K562 (cell line): Measurements from ENCODE around the gene FAM20B. TPM values are rescaled to one million over a fixed set of nuclear protein-coding genes. Genes with fewer than 3 reads are reported as not detected.
A peak's percentile ranks its signal among the peaks of the same experiment; 100 is the strongest.

Source experiments
- ARID3A ChIP-seq: IDR thresholded peaks from 2 replicates; pipeline ENCODE4 v1.6.1; 2012; ENCODE audit warnings: low read depth, low read length, improper control_type of control experiment, borderline replicate concordance
- CUX1 ChIP-seq: fragments of 200-800 bp; sonication (Bioruptor generic); IDR thresholded peaks from 2 replicates; pipeline ENCODE4 v1.6.1; 2016; ENCODE audit warnings: missing genetic modification characterization, missing compliant biosample characterization
- DLX4 ChIP-seq: fragments of 250-450 bp; sonication (Bioruptor Pico); IDR thresholded peaks from 2 replicates; pipeline ENCODE4 v1.6.1; 2021; ENCODE audit warnings: mild to moderate bottlenecking
- EP400 ChIP-seq: fragments of 450-650 bp; IDR thresholded peaks from 2 replicates; pipeline ENCODE4 v1.6.1; 2017; ENCODE audit warnings: antibody characterized with exemption, mild to moderate bottlenecking, moderate library complexity
- ESRRB ChIP-seq: fragments of 250-450 bp; sonication (Bioruptor Pico); IDR thresholded peaks from 2 replicates; pipeline ENCODE4 v1.5.0; 2020; ENCODE audit warnings: mild to moderate bottlenecking, moderate library complexity, borderline replicate concordance
- ETV6 ChIP-seq, 3 experiments: fragments of 150-350 bp in 1 of 3; sonication (generic) in 1 of 3; formaldehyde crosslinking in 1 of 3; IDR thresholded peaks; 2 replicates each; pipeline versions ENCODE4 v1.6.1 to v1.8.0; 2014 to 2022; ENCODE audit warnings: borderline replicate concordance in 2 of 3, low read depth in 2 of 3, antibody characterized with exemption in 1 of 3, low read length in 1 of 3, mild to moderate bottlenecking in 1 of 3, missing genetic modification reagents in 1 of 3
- KAT2B ChIP-seq: IDR thresholded peaks from one replicate; pipeline ENCODE4 v1.6.1; 2012; ENCODE audit warnings: low read depth, mild to moderate bottlenecking, control low read depth, inconsistent platforms, low read length, moderate library complexity
- KDM1A ChIP-seq, 2 experiments: fragments of 450-650 bp; IDR thresholded peaks; 2 replicates each; pipeline ENCODE4 v1.6.1; 2016; ENCODE audit warnings: mild to moderate bottlenecking in 2 of 2
- MAFG ChIP-seq: fragments of 450-650 bp; conservative IDR thresholded peaks from 2 replicates; pipeline ENCODE4 v1.6.1; 2016; ENCODE audit warnings: missing genetic modification characterization, missing compliant biosample characterization
- NFRKB ChIP-seq: fragments of 450-650 bp; IDR thresholded peaks from 2 replicates; pipeline ENCODE4 v1.6.1; 2016; ENCODE audit warnings: low read depth
- ZC3H8 ChIP-seq: fragments of 450-650 bp; IDR thresholded peaks from 2 replicates; pipeline ENCODE4 v1.6.1; 2017
- ZFP30 ChIP-seq: fragments of 250-450 bp; sonication (Bioruptor Pico); IDR thresholded peaks from 2 replicates; pipeline ENCODE4 v1.8.0; 2022; ENCODE audit warnings: moderate library complexity, mild to moderate bottlenecking, inconsistent platforms, borderline replicate concordance
- ZNF280B ChIP-seq: fragments of 250-450 bp; sonication (Bioruptor Pico); IDR thresholded peaks from 2 replicates; pipeline ENCODE4 v1.5.1; 2021; ENCODE audit warnings: mild to moderate bottlenecking
- polyA plus RNA-seq, 8 experiments: library from polyadenylated mRNA; depleted of rRNA in 4 of 8; stranded (reverse) in 5 of 8; unstranded in 3 of 8; fragments of >200 nt; fragmentation: Nextera tagmentation in 2 of 8; fragmentation: Illumina TruSeq in 1 of 8; extraction: Ambion mirVana in 2 of 8; extraction: Trizol in 1 of 8; gene quantifications; 2 replicates each; pipeline versions ENCODE4 v1.2.1 to v1.2.3, GENCODE V29; 2011 to 2014; ENCODE audit warnings: inconsistent platforms in 1 of 8, missing spikeins in 1 of 8
- total RNA-seq, 7 experiments: library from RNA; depleted of rRNA in 6 of 7; stranded (reverse); fragments of >200 nt in 6 of 7; fragmentation: Illumina TruSeq in 2 of 7; extraction: Trizol in 2 of 7; gene quantifications; 2 replicates each; pipeline versions ENCODE4 v1.2.1 to v1.2.3, GENCODE V29; 2011 to 2021; ENCODE audit warnings: low replicate concordance in 1 of 7

Gene FAM20B
- total and polyA plus RNA-seq, 9 of the 15 experiments (the other 6 are each of a cell fraction or from before 2014, with no cell fraction given) = 7.2 to 67.5 (median 42.9) TPM

GRCh38 chr1:179025975-179026812 lies 500 bp downstream of the FAM20B start (continued):
- TF ChIP-seq ETV6 (IDR thresholded peaks at IDR 0.05; ENCODE audit: borderline replicate concordance in 1 of 2, low read depth in 2 of 2, low read length in 1 of 2) (no peak), ETV6 (CRISPR knock-in tag; IDR thresholded peaks at IDR 0.05; ENCODE audit: borderline replicate concordance) (no peak), DLX4 (CRISPR knock-in tag) (no peak), KDM1A (IDR thresholded peaks at IDR 0.05) (no peak), NFRKB (no peak), EP400 (peak; percentile 90), ESRRB (CRISPR knock-in tag) (no peak), ARID3A (0 out of 2 replicates have a peak, but pooled peaks have one; percentile 26), KAT2B (no peak), ZFP30 (no peak), ZC3H8 (no peak), ZNF280B (CRISPR knock-in tag) (no peak), MAFG (no peak), CUX1 (CRISPR knock-in tag) (no peak)
